ENCODE data around the gene PLCH1.

PLCH1 gene

GRCh38 chr3:155448531-155448930 is 296.3 kb downstream of the PLCH1 start:
- no peak for TF ChIP-seq CTCF (IDR thresholded peaks at IDR 0.05; ENCODE audit: insufficient read depth, low read depth, low read length, missing control alignments)
- no peak overlapping the region for H3K4me3 ChIP-seq (ENCODE audit: low read depth, low read length)
- no peak for DNase-seq (ENCODE audit: low read depth)

GRCh38 chr3:155446366-155446765 is 298.5 kb downstream of the PLCH1 start:
- DNase-seq (ENCODE audit: low read depth) = no peak
- no peak overlapping the region for H3K4me3 ChIP-seq (ENCODE audit: low read depth, low read length)
- TF ChIP-seq CTCF (IDR thresholded peaks at IDR 0.05; ENCODE audit: insufficient read depth, low read depth, low read length, missing control alignments) = no peak

- no peak for TF ChIP-seq CTCF (IDR thresholded peaks at IDR 0.05; ENCODE audit: insufficient read depth, low read depth, low read length, missing control alignments)
- no peak for DNase-seq (ENCODE audit: low read depth)
These were observed 300.1 kb downstream of the PLCH1 start for GRCh38 chr3:155444771-155445170.

GRCh38 chr3:155443815-155444214 is 301.1 kb downstream of the PLCH1 start:
- TF ChIP-seq CTCF (IDR thresholded peaks at IDR 0.05; ENCODE audit: insufficient read depth, low read depth, low read length, missing control alignments) = no peak
- H3K4me3 ChIP-seq (ENCODE audit: low read depth, low read length) = no peak overlapping the region
- no peak for DNase-seq (ENCODE audit: low read depth)

More at GRCh38 chr3:155444771-155445170, 300.1 kb downstream of the PLCH1 start:
- H3K4me3 ChIP-seq (ENCODE audit: low read depth, low read length) = no peak overlapping the region

GRCh38 chr3:155442072-155442471 is 302.8 kb downstream of the PLCH1 start:
- TF ChIP-seq CTCF (IDR thresholded peaks at IDR 0.05; ENCODE audit: insufficient read depth, low read depth, low read length, missing control alignments) = no peak
- no peak for DNase-seq (ENCODE audit: low read depth)
- H3K4me3 ChIP-seq (ENCODE audit: low read depth, low read length) = no peak overlapping the region

- no peak for DNase-seq (ENCODE audit: low read depth)
- TF ChIP-seq CTCF (IDR thresholded peaks at IDR 0.05; ENCODE audit: insufficient read depth, low read depth, low read length, missing control alignments) = no peak
- no peak overlapping the region for H3K4me3 ChIP-seq (ENCODE audit: low read depth, low read length)
These were observed 303.4 kb downstream of the PLCH1 start for GRCh38 chr3:155441506-155441905.

- DNase-seq (ENCODE audit: low read depth) = no peak
- TF ChIP-seq CTCF (IDR thresholded peaks at IDR 0.05; ENCODE audit: insufficient read depth, low read depth, low read length, missing control alignments) = no peak
- H3K4me3 ChIP-seq (ENCODE audit: low read depth, low read length) = no peak overlapping the region
These were observed 303.8 kb downstream of the PLCH1 start for GRCh38 chr3:155441026-155441425.
